Activated CD8-positive, alpha-beta memory T cell treated with anti-CD3 and anti-CD28 coated beads, Interleukin-2, amount 10 ng/mL, durations not matched to agents 7 days and 5 days (primary cell): ENCODE measurements around the gene ETS1. TPM values are rescaled to one million over a fixed set of nuclear protein-coding genes. Genes with fewer than 3 reads are reported as not detected.

Experiments used
- ATAC-seq: fragments of 150-1000 bp; cut with Tn5 transposase; one replicate; pipeline ENCODE4 v1.10.0; 2021; ENCODE audit warnings: moderate library complexity
- CTCF ChIA-PET: fragments of 350-600 bp; sonication (Branson Sonifier 250); formaldehyde crosslinking; loops from one replicate; lab custom pipeline; 2021; ENCODE audit warnings: antibody characterized with exemption; lab: Charles Lee
- DNase-seq: peaks from one replicate; pipeline ENCODE4 v3.0.0-alpha.2; 2020
- H3K27ac Mint-ChIP-seq: one replicate; pipeline ENCODE4 v1.8.0; 2021; ENCODE audit warnings: mild to moderate bottlenecking, mixed read lengths
- H3K27me3 Mint-ChIP-seq: one replicate; pipeline ENCODE4 v1.8.0; 2021; ENCODE audit warnings: mixed read lengths
- H3K36me3 Mint-ChIP-seq: one replicate; pipeline ENCODE4 v1.8.0; 2021; ENCODE audit warnings: mild to moderate bottlenecking, mixed read lengths
- H3K4me1 Mint-ChIP-seq: one replicate; pipeline ENCODE4 v1.8.0; 2021; ENCODE audit warnings: mixed read lengths
- H3K4me3 Mint-ChIP-seq: one replicate; pipeline ENCODE4 v1.8.0; 2021; ENCODE audit warnings: mild to moderate bottlenecking, moderate library complexity, mixed read lengths
- H3K9me3 Mint-ChIP-seq: one replicate; pipeline ENCODE4 v1.8.0; 2022; ENCODE audit warnings: low read depth, mixed read lengths
- total RNA-seq, 2 experiments: library from RNA; stranded (reverse); gene quantifications; one replicate each; pipeline ENCODE4 v1.2.3, GENCODE V29; 2021

The ETS1 gene
- total RNA-seq, 2 experiments from 2014 or later = 408 to 671 TPM

DNA sequence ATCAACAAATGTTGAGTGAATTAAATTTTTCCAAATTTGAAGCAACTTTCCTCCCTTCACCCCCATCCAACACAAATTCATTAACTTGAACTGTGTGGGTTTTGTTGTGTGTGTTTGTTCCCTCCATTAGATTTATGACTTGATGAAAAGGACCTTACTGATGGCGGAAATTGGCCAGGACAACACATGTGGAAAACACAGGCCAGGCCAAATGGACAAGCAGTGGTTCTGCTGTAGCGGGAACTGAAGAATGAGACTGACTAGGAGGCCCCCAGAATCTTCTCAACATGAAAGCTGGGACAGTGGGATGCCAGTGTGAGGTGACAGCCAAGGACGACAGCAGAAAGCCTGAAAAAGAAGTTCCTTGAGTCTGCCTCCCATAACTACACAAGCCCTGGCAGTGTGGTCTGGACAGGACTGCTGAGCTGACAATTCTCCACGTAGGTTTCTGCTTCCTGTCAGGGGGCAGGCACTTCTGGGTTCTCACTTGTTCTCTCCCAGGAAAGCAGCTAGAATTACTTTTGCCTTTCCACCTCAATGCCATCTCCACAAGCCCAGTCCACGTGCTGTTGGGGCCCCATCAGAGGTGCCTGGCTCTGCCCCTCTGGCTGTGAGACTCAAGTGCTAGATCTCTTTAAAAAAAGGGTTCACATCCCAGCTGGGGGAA lies 94.3 kb downstream of the ETS1 start:
- Mint-ChIP-seq H3K9me3 (no peaks in the 10 kb centered on the region), H3K4me1 (peaks cover 96% of the 10 kb centered on the region), H3K36me3 (peaks cover 84% of the 10 kb centered on the region), H3K4me3 (peak overlapping the region; percentile 50), H3K27ac (peak overlapping the region; percentile 81), H3K27me3 (no peaks in the 10 kb centered on the region)
- peak; percentile 69 for DNase-seq
- ATAC-seq = peak; percentile 38
- CTCF ChIA-PET = interaction anchor here (0.9 to 2.4 kb wide), 12 partner anchors 10 to 203 kb away, joined by 3 to 13 read pairs (median 4); no protein-coding TSS in a partner anchor

DNA sequence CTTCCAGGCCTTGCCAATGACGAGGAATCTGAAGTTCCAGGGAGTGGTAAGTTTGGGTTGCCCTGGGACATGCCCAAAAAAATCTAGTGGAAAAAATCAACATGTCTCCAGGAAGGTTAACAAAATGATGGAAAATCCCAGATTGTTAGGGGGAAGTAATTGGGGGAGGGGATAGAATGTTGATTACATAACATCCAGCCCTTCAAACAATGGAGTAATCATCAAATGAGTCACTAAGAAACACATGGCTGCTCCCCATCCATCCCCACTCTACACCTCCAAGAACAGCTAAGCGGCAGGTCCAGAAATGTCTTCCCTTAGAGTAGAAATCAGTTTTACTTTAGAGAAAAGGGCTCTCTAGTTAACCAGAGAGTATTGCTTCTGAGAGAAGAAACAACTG lies 94.9 kb downstream of the ETS1 start:
- peak overlapping the region; percentile 81 for H3K27ac Mint-ChIP-seq

DNA sequence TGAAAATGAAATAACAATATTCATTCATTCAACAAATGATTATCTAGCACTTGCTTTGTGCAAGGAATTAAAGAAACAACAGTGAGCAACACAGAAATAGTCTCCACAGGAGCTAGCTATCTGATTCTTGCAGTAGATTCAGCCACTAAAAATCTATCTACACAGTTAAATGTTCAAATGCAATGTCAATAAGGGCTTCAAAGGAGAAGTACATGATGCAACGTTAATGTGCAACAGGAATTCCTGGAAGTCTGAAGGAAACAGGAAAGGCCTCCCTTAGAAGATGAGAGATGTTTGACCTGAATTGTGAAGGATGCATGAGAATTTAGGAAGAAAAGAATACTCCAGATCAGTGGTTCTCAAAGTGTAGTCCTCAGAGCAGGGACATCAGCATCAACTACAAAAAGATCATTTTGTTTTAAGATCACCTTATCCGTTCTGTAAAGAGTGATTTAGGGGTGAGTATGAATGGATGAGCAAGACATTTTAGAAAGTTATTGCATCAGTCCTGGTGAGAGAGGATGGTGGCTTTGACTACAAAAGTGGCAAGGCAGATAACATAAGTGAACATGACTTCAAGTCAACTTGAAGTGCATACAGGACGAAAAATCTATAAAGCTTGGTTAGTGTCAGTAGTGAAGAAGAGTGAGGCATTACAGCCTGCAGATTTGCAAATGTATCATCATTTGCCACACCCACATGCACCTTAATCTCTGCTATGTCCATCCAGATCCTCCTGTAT lies 96.0 kb downstream of the ETS1 start:
- ATAC-seq = no peak
- DNase-seq = no peak
- Mint-ChIP-seq H3K27ac (peak overlapping the region; percentile 81), H3K27me3 (no peaks in the 10 kb centered on the region), H3K9me3 (no peaks in the 10 kb centered on the region), H3K36me3 (peaks cover 81% of the 10 kb centered on the region), H3K4me3 (peak overlapping the region; percentile 45), H3K4me1 (peaks cover 93% of the 10 kb centered on the region)
- CTCF ChIA-PET = interaction anchor here (0.9 to 2.7 kb wide), 8 partner anchors 8 to 168 kb away, joined by 3 to 14 read pairs (median 6); no protein-coding TSS in a partner anchor

More for the DNA sequence above, 94.9 kb downstream of the ETS1 start:
- H3K36me3 Mint-ChIP-seq = peaks cover 83% of the 10 kb centered on the region
- CTCF ChIA-PET = interaction anchor here (0.9 to 2.2 kb wide), 14 partner anchors 10 to 202 kb away, joined by 3 to 9 read pairs (median 3); no protein-coding TSS in a partner anchor
- H3K9me3 Mint-ChIP-seq = no peaks in the 10 kb centered on the region
- peaks cover 95% of the 10 kb centered on the region for H3K4me1 Mint-ChIP-seq
- ATAC-seq (no peak), DNase-seq (no peak)
- H3K4me3 Mint-ChIP-seq = peak overlapping the region; percentile 34
- H3K27me3 Mint-ChIP-seq = no peaks in the 10 kb centered on the region

DNA sequence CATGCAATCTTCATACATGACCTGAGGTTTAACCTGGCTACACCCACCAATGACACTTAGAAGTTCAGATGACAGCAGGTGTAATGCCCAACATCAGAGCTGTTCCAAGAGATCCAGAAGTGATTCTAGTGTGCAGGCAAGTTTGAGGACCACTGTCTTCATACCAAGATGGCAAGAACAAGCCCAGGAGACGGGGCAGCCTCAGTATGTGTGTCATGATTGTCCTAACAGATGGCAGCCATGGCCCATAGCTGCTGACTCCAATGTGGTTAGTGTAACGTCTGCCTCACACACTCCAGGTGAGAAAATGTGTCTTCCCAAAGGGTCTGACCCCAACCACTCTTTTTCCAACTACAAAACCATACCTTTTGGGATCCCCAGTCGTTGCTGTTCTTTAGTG lies 97.3 kb downstream of the ETS1 start:
- peaks cover 85% of the 10 kb centered on the region for H3K36me3 Mint-ChIP-seq
- no peaks in the 10 kb centered on the region for H3K27me3 Mint-ChIP-seq
- H3K4me1 Mint-ChIP-seq = peaks cover 93% of the 10 kb centered on the region
- no peak for ATAC-seq
- H3K27ac Mint-ChIP-seq = peak overlapping the region; percentile 81
- CTCF ChIA-PET = interaction anchor here (1.3 to 2.7 kb wide), 5 partner anchors 9 to 341 kb away, joined by 3 to 14 read pairs (median 5); no protein-coding TSS in a partner anchor
- DNase-seq = no peak
- H3K4me3 Mint-ChIP-seq = peak overlapping the region; percentile 22
- H3K9me3 Mint-ChIP-seq = no peaks in the 10 kb centered on the region

DNA sequence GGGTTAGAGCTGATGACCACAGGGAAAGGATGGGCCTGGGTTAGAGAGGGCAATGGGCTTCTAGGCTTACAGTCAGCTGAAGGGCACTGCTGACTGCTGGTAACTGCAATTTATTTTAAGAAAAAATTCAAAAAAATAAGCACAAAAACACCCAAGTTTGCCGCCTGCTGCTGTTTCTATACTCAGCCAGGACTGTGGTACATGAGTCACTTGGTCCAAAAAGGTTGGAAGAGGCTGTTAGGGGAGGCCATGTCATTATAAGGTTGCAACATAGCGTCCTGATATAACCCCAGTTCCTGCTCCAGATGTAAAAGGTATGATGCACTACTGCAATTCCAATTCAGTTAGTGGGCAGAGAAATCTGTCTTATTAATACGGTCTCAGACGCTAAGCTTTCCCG lies 98.9 kb downstream of the ETS1 start:
- peaks cover 89% of the 10 kb centered on the region for H3K36me3 Mint-ChIP-seq
- CTCF ChIA-PET = interaction anchor here (0.5 to 2.5 kb wide), 7 partner anchors 9 to 198 kb away, joined by 3 to 7 read pairs (median 4); no protein-coding TSS in a partner anchor
- no peaks in the 10 kb centered on the region for H3K27me3 Mint-ChIP-seq
- H3K4me3 Mint-ChIP-seq = no peak overlapping the region
- peaks cover 94% of the 10 kb centered on the region for H3K4me1 Mint-ChIP-seq
- H3K27ac Mint-ChIP-seq = peak overlapping the region; percentile 52
- H3K9me3 Mint-ChIP-seq = no peaks in the 10 kb centered on the region
- no peak for DNase-seq
- ATAC-seq = peak; percentile 21

DNA sequence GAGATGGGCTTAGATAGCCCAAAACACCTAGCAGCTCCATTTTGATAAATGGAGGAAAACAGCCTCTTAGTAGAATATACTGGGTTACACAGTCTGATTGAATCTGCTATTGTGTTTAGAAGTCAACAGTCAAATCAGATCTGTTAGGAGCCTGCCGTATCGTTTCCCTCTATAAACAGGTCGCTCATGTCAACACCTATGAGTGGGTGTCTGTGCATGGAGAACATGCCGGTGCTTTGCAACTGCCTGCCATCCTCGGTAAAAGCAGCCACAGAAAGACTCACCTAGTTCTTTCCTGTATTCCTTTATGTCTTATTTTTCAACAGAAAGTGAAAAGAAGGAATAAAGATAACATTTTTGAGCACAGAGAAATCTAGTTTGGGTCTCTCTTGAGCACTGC lies 99.4 kb downstream of the ETS1 start:
- Mint-ChIP-seq H3K4me1 (peaks cover 94% of the 10 kb centered on the region), H3K27ac (peak overlapping the region; percentile 52), H3K36me3 (peaks cover 89% of the 10 kb centered on the region), H3K9me3 (no peaks in the 10 kb centered on the region), H3K27me3 (no peaks in the 10 kb centered on the region), H3K4me3 (no peak overlapping the region)
- no peak for ATAC-seq
- CTCF ChIA-PET = interaction anchor here (0.5 to 2.5 kb wide), 7 partner anchors 11 to 198 kb away, joined by 3 to 8 read pairs (median 4); no protein-coding TSS in a partner anchor
- no peak for DNase-seq

DNA sequence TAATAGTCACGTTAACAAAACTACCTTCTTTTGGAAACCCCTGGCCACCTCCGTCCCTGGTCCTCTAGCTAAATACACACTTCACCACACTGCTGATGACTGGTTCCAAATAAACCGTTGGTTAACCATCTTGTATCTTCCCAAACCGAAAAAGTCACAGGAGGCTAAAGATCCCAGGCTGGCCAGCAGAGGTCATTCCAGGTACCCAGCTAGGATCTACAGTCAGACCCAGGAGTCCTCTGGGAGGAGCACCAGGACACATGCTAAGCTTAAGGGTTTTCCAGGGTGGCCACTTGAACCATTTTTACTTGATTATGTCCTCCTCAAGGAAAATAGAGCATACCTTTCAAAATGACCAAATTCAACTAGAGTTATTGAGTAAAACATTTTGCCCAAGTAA lies 103.2 kb downstream of the ETS1 start:
- Mint-ChIP-seq H3K4me3 (peak overlapping the region; percentile 67), H3K27ac (peak overlapping the region; percentile 95), H3K9me3 (no peaks in the 10 kb centered on the region), H3K4me1 (peaks cover 95% of the 10 kb centered on the region), H3K36me3 (peaks cover 89% of the 10 kb centered on the region), H3K27me3 (no peaks in the 10 kb centered on the region)
- CTCF ChIA-PET = interaction anchor here (1.2 to 2.4 kb wide), 10 partner anchors 9 to 346 kb away, joined by 3 to 14 read pairs (median 8); no protein-coding TSS in a partner anchor
- ATAC-seq (no peak), DNase-seq (no peak)

DNA sequence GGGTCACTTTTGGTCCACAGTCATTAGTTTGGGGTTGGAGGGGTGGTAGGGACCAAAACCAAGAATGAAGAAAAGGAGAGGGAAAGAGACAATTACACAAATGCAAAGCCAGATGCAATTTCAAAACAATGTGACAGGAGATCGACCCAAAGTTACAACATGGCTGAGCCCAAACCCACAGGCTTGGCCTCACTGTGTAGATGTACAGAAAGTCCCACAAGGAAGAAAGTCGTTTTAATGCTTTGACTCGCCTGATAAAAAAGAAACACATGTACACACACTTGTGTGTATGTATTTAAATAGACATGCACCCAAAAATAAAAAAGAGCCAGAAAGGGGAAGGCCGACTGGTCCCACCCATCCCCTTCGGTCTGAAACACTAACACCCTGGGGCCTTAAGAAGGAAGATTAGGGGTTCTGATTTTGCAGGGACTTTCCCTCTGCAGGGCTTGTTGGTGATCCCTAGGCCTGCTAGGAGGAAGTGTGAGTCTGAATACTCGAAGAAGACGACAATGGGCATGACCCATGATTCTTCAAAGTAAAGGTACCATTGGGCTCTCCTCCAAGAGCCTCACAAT lies 104.1 kb downstream of the ETS1 start:
- ATAC-seq (peak; percentile 9), DNase-seq (no peak)
- Mint-ChIP-seq H3K4me3 (peak overlapping the region; percentile 67), H3K27me3 (no peaks in the 10 kb centered on the region), H3K36me3 (peaks cover 90% of the 10 kb centered on the region), H3K27ac (peak overlapping the region; percentile 95), H3K9me3 (no peaks in the 10 kb centered on the region), H3K4me1 (peaks cover 95% of the 10 kb centered on the region)
- CTCF ChIA-PET = interaction anchor here (0.9 to 2.4 kb wide), 18 partner anchors 8 to 348 kb away, joined by 3 to 14 read pairs (median 6); no protein-coding TSS in a partner anchor

DNA sequence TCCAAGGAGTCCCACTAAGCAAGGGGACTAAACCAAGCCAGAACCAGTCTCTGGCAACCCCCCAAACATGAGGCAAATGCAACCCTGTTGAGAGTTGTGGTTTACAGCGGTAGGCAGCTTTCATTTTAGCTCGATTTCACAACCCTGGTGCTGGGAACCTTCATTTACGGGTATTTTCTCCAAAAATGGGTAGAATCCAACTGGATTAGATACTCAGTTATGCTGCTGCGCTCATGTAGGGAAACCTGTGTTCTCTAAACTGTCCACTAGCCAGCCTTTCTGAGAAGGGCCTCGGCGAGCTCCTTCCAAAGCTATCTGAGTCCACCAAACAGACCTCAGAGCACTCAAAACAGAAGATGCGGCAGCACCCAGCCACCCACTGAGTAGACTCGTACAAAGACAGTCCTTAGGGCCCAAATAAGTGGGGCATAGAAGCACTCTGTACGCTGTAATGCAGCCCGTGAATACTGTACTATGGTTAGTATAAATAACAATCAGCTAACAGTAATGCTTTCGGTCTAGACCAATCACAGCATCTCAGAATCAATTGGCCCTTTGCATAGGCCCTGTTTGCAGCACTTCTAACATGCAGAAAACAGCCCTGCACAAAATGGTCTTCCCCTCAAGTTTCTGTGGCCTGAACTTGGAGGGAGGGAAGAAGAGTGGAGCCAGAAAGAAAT lies 104.7 kb downstream of the ETS1 start:
- Mint-ChIP-seq H3K4me3 (peak overlapping the region; percentile 67), H3K36me3 (peaks cover 88% of the 10 kb centered on the region), H3K27ac (peak overlapping the region; percentile 95), H3K9me3 (no peaks in the 10 kb centered on the region), H3K4me1 (peaks cover 95% of the 10 kb centered on the region), H3K27me3 (no peaks in the 10 kb centered on the region)
- CTCF ChIA-PET = interaction anchor here (0.6 to 2.4 kb wide), 19 partner anchors 8 to 443 kb away, joined by 3 to 14 read pairs (median 4); no protein-coding TSS in a partner anchor
- DNase-seq (peak; percentile 83), ATAC-seq (peak; percentile 81)

DNA sequence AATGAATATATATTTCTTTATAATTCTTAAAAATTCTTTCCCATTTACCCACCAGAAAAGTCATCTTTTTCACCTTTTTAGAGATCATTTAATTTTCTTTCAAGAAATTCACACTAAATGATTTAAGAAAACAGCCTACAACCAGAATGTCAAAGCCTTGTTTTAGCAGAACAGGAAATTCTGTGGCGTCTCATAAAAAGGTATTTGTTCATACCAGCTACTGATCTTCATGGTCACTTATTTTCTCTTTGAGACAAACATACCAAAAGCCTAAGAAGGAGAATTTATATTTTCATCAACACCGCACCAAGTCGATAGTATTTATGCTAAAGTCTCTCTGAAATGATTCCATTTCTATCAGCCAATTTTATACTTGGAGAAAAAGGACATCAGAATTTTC lies 105.3 kb downstream of the ETS1 start:
- ATAC-seq (no peak), DNase-seq (no peak)
- H3K4me3 Mint-ChIP-seq = peak overlapping the region; percentile 67
- H3K9me3 Mint-ChIP-seq = no peaks in the 10 kb centered on the region
- H3K27me3 Mint-ChIP-seq = no peaks in the 10 kb centered on the region
- H3K36me3 Mint-ChIP-seq = peaks cover 91% of the 10 kb centered on the region
- CTCF ChIA-PET = interaction anchor here (0.7 to 2.4 kb wide), 15 partner anchors 9 to 443 kb away, joined by 3 to 14 read pairs (median 5); no protein-coding TSS in a partner anchor
- H3K27ac Mint-ChIP-seq = peak overlapping the region; percentile 95
- peaks cover 98% of the 10 kb centered on the region for H3K4me1 Mint-ChIP-seq

DNA sequence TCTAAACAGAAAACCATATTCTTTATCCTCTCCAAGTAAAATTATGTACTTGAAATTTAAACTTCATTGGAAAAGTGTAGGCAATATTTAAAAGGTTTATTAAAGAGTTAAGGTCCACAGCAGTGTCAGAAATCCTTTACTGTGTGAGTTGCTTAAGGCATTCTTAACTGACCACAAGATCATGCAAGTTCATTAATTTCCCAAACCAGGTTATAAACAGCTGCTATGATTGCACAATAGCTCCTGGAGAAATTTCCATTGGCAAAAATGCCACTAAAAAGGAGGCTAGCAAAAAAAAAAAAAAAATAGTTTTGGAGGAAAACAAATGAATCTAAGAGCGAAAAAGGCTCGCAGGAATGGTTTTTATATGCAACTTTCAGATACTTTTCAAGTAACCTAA lies 106.2 kb downstream of the ETS1 start:
- Mint-ChIP-seq H3K36me3 (peaks cover 91% of the 10 kb centered on the region), H3K27ac (peak overlapping the region; percentile 95), H3K4me1 (peaks cover 98% of the 10 kb centered on the region), H3K9me3 (no peaks in the 10 kb centered on the region), H3K4me3 (no peak overlapping the region), H3K27me3 (no peaks in the 10 kb centered on the region)
- no peak for DNase-seq
- CTCF ChIA-PET = interaction anchor here (1.0 to 2.1 kb wide), 7 partner anchors 19 to 256 kb away, joined by 3 to 10 read pairs (median 3); no protein-coding TSS in a partner anchor
- no peak for ATAC-seq

DNA sequence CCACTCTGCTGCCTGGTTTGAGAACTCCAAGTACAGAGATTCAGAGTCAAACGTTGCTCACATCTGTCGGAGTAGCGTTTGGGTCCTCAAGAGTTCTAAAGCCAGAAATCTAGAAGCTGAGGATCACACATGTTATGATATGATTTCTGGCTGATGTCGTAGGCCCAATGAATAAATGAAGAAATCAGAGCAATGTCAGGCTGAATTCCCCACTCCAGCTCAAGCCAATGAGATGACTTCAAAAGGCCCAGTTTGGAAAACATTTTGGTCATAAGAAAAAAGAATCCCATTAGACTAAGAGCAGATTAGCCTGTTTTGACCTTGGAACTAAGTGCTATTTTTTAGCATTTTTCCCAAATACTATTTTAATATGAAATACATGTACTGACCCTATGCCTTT lies 106.7 kb downstream of the ETS1 start:
- no peak for DNase-seq
- peak overlapping the region; percentile 48 for H3K4me3 Mint-ChIP-seq
- CTCF ChIA-PET = interaction anchor here (1.0 to 2.1 kb wide), 5 partner anchors 20 to 191 kb away, joined by 3 to 10 read pairs (median 3); no protein-coding TSS in a partner anchor

More for the DNA sequence above, 106.7 kb downstream of the ETS1 start:
- Mint-ChIP-seq H3K27ac (peak overlapping the region; percentile 95), H3K4me1 (peaks cover 98% of the 10 kb centered on the region), H3K36me3 (peaks cover 91% of the 10 kb centered on the region), H3K27me3 (no peaks in the 10 kb centered on the region), H3K9me3 (no peaks in the 10 kb centered on the region)
- ATAC-seq = no peak
